Lung (tissue), 12 donors: ENCODE data around the gene PEX12. TPM values are rescaled to one million over a fixed set of nuclear protein-coding genes. Genes with fewer than 3 reads are reported as not detected.
"Not testable (repeated sequence)": the region's sequence is repeated elsewhere in the genome, so short reads cannot be mapped to it uniquely, and the experiment has no call there.

Experiments
- ATAC-seq: fragments of 200-7000 bp; cut with Tn5 transposase; one replicate; pipeline ENCODE4 v1.9.1; 2020; ENCODE audit warnings: moderate number of reproducible peaks; ENCODE audit not compliant: insufficient read depth, low FRiP score
- DNase-seq, 3 donors: peaks; one replicate each; pipeline ENCODE4 v3.0.0-alpha.2; 2013 to 2017
- H3K27ac ChIP-seq, 2 donors: one replicate each; pipeline ENCODE4 v1.5.1; 2013; ENCODE audit warnings: mild to moderate bottlenecking in 2 of 2, moderate library complexity in 2 of 2, control low read depth in 1 of 2, inconsistent platforms in 1 of 2, low read depth in 1 of 2, low read length in 1 of 2
- H3K27me3 ChIP-seq, 3 donors: one replicate each; pipeline ENCODE4 v1.5.1; 2013; ENCODE audit warnings: low read length in 2 of 3; ENCODE audit not compliant: control insufficient read depth in 3 of 3, insufficient read depth in 3 of 3
- H3K36me3 ChIP-seq, 4 donors: one replicate each; pipeline ENCODE4 v1.5.1; 2013; ENCODE audit warnings: low read length in 4 of 4, mild to moderate bottlenecking in 1 of 4, moderate library complexity in 1 of 4; ENCODE audit not compliant: control insufficient read depth in 4 of 4, insufficient read depth in 4 of 4
- H3K4me1 ChIP-seq, 5 donors: one replicate each; pipeline ENCODE4 v1.5.1; 2013; ENCODE audit warnings: low read length in 5 of 5, mild to moderate bottlenecking in 2 of 5, moderate library complexity in 1 of 5; ENCODE audit not compliant: control insufficient read depth in 5 of 5, insufficient read depth in 5 of 5
- H3K4me3 ChIP-seq: one replicate; pipeline ENCODE4 v1.5.1; 2013; ENCODE audit warnings: mild to moderate bottlenecking, control low read depth, moderate library complexity
- H3K9ac ChIP-seq, 2 donors: one replicate each; pipeline ENCODE4 v1.5.1; 2013; ENCODE audit warnings: low read length in 2 of 2, control low read depth in 1 of 2; ENCODE audit not compliant: insufficient read depth in 1 of 2
- H3K9me3 ChIP-seq, 4 donors: one replicate each; pipeline ENCODE4 v1.5.1; 2013; ENCODE audit warnings: low read length in 3 of 4, mild to moderate bottlenecking in 1 of 4, moderate library complexity in 1 of 4; ENCODE audit not compliant: control insufficient read depth in 4 of 4, insufficient read depth in 3 of 4
- WGBS, 2 donors: extraction: QIAGEN DNeasy Blood & Tissue Kit; methylation state at CpG; one replicate each; pipeline ENCODE4 v1.1.7; 2013; 5-methylcytosine and 5-hydroxymethylcytosine counted together
- polyA plus RNA-seq, 2 donors: library from polyadenylated mRNA; stranded (reverse); fragments of 200-250 nt; gene quantifications; one replicate each; pipeline ENCODE4 v1.2.1, GENCODE V29; 2013
- total RNA-seq, 2 donors: library from RNA; depleted of rRNA in 1 of 2; stranded (reverse); fragments of >200 nt in 1 of 2; gene quantifications; one replicate each; pipeline ENCODE4 v1.2.1, GENCODE V29; 2014 to 2021
- TF ChIP-seq, protein P1 (sequence below): IDR thresholded peaks from 2 replicates; pipeline ENCODE4 v1.5.1; 2012; ENCODE audit warnings: mild to moderate bottlenecking; ENCODE audit errors: control extremely low read depth, extremely low read depth
- donor health status: control.
- donor health status: control.
- donor health status: Bipolar disorder and iron deficiency.
- donor health status: healthy.
- donor health status: DM: yes; HTN: yes; CAD: no.

Gene PEX12
- total and polyA plus RNA-seq, 4 donors = 2.6 to 5.3 (median 4.4) TPM

DNA sequence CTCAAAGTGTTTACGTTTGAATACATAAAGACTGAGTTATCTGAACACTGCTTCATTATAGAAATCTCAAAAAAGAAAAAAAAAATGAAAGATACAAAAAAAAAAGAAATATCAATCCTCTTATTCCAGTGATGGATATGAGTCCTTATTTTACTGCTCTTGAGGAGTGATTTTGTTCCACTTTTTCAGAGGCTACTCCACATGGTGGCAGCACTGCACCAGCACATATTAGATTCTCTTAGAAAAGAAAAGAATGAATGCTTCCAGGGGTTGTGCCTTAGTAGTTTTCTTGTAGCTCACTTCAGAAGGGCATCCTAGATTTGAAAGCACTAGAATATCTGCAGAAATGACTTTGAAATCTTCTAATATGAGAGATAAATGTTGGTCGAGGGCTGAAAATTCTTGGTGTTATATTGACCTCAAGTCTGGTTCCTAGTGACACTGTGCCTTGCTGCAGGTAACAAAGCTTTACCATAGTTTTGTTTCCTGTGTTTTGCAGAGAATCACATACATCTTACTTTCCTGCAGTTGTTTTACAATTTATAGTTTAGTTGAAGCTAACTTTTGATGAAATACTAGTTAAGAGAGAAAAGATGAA, 34.7 kb upstream of the PEX12 start:
- Histone ChIP-seq H3K36me3 (peaks cover 5 to 28% (median 17%) of the 10 kb centered on the region in 4 donors), H3K4me1 (peaks cover 0 to 4% (median 0%) of the 10 kb centered on the region in 5 donors), H3K9me3 (no peaks in the 10 kb centered on the region), H3K27me3 (no peaks in the 10 kb centered on the region), H3K9ac (no peak overlapping the region), H3K27ac (no peak overlapping the region), H3K4me3 (no peak overlapping the region)
- WGBS, 2 donors = 81 to 84% methylated on average over 2 of the region's 2 CpGs
- ATAC-seq (no peak), DNase-seq (peak; percentile 57 to 74 (median 73))
- TF ChIP-seq, protein P1, sequence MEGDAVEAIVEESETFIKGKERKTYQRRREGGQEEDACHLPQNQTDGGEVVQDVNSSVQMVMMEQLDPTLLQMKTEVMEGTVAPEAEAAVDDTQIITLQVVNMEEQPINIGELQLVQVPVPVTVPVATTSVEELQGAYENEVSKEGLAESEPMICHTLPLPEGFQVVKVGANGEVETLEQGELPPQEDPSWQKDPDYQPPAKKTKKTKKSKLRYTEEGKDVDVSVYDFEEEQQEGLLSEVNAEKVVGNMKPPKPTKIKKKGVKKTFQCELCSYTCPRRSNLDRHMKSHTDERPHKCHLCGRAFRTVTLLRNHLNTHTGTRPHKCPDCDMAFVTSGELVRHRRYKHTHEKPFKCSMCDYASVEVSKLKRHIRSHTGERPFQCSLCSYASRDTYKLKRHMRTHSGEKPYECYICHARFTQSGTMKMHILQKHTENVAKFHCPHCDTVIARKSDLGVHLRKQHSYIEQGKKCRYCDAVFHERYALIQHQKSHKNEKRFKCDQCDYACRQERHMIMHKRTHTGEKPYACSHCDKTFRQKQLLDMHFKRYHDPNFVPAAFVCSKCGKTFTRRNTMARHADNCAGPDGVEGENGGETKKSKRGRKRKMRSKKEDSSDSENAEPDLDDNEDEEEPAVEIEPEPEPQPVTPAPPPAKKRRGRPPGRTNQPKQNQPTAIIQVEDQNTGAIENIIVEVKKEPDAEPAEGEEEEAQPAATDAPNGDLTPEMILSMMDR = peak; percentile 35

DNA sequence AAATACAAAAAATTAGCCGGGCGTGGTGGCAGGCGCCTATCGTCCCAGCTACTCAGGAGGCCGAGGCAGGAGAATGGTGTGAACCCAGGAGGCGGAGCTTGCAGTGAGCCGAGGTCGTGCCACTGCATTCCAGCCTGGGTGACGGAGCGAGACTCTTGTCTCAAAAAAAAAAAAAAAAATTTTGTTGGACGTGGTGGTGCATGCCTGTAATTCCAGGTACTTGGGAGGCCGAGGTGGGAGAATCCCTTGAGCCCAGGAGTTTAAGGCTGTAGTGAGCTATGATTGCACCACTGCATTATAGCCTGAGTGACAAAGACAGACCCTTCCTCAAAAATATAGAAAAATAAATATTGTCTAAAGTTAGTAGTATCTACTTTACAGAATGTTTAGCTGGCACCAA, 32.4 kb upstream of the PEX12 start:
- H3K9ac ChIP-seq, H3K27me3 ChIP-seq, H3K9me3 ChIP-seq, H3K4me1 ChIP-seq, H3K27ac ChIP-seq, H3K4me3 ChIP-seq, DNase-seq, ATAC-seq: not testable (repeated sequence)
- peaks cover 6 to 40% (median 20%) of the 10 kb centered on the region in 4 donors for H3K36me3 ChIP-seq
- 83 to 95% methylated on average over 12 of the region's 12 CpGs for WGBS, 2 donors

DNA sequence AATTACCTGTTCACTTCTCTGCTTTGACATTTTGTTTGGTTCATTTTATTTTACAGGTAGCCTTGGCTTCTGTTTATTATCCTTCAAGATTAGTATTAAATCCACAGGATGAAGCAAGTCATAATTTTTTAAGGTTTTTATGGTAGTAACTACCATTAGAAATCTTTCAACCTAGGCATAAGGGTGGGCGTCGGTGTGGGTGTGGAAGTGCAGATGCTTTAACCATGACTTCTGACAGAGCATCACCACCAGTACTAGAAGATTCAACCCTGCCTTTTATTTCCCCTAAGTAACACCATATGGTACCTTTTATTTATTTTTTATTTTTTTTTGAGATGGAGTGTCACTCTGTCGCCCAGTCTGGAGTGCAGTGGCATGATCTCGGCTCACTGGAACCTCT, 31.5 kb upstream of the PEX12 start:
- DNase-seq (no peak), ATAC-seq (no peak)
- H3K36me3 ChIP-seq = peaks cover 9 to 42% (median 20%) of the 10 kb centered on the region in 4 donors
- H3K27ac ChIP-seq = no peak overlapping the region
- no peak overlapping the region for H3K9ac ChIP-seq
- H3K4me3 ChIP-seq = no peak overlapping the region
- no peaks in the 10 kb centered on the region for H3K27me3 ChIP-seq
- H3K9me3 ChIP-seq = no peaks in the 10 kb centered on the region
- peaks cover 0 to 3% (median 0%) of the 10 kb centered on the region in 5 donors for H3K4me1 ChIP-seq
- WGBS, 2 donors = 94 to 98% methylated on average over 4 of the region's 4 CpGs
- TF ChIP-seq, protein P1 = no peak

DNA sequence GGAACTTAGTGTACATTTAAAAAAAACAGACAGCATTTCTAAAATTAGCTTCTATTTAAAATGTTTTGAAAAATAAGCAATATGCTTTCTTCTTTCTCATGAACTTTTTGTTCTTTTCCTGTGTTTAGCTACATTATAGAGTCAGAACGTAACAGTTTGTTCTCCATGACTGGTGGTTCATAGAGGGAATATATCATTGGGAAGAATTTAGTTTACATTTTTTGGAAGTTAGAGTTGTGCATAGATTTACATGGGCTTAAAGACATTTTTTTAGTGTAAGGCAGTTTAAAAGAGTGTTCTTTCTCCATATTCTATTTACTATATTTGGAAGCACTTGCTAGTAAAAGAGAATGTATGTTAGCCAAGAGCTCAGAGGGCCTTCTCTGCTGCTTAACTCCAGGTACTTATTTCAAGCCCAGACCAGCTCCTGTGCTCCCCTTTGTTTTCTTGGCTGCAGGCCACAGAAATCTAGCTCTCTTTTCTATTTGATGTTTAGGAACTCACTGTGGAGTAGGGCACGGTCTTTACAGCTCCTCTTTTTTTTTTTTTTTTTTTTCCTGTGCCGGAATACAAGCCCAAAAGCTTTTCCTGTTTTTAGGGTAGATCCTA, 29.0 kb upstream of the PEX12 start:
- peak in 2 of 3 donors; percentile 24 to 51 for DNase-seq
- peaks cover 0 to 3% (median 0%) of the 10 kb centered on the region in 5 donors for H3K4me1 ChIP-seq
- no peak overlapping the region for H3K9ac ChIP-seq
- no peak overlapping the region for H3K4me3 ChIP-seq
- H3K36me3 ChIP-seq = peaks cover 9 to 48% (median 22%) of the 10 kb centered on the region in 4 donors
- 65 to 74% methylated on average over 3 of the region's 3 CpGs for WGBS, 2 donors
- TF ChIP-seq, protein P1 = no peak
- H3K27me3 ChIP-seq = no peaks in the 10 kb centered on the region
- no peak overlapping the region for H3K27ac ChIP-seq
- no peak for ATAC-seq
- H3K9me3 ChIP-seq = no peaks in the 10 kb centered on the region
